Skeletal muscle tissue (tissue), 4 donors: ENCODE data around the gene FTH1. TPM values are rescaled to one million over a fixed set of nuclear protein-coding genes. Genes with fewer than 3 reads are reported as not detected.
A peak's percentile ranks its signal among the peaks of the same experiment; 100 is the strongest.

Experiments
- H3K27ac ChIP-seq: one replicate; pipeline ENCODE4 v1.7.0; 2013; ENCODE audit warnings: mild to moderate bottlenecking, low read depth, low read length, inconsistent platforms
- H3K27me3 ChIP-seq, 3 donors: one replicate each; pipeline ENCODE4 v1.7.0; 2013; ENCODE audit warnings: low read length in 3 of 3; ENCODE audit not compliant: control insufficient read depth in 3 of 3, insufficient read depth in 3 of 3
- H3K36me3 ChIP-seq, 3 donors: one replicate each; pipeline ENCODE4 v1.7.0; 2013; ENCODE audit warnings: low read length in 3 of 3; ENCODE audit not compliant: control insufficient read depth in 3 of 3, insufficient read depth in 3 of 3
- H3K4me1 ChIP-seq, 3 donors: one replicate each; pipeline ENCODE4 v1.7.0; 2013; ENCODE audit warnings: low read length in 3 of 3, mild to moderate bottlenecking in 3 of 3; ENCODE audit not compliant: control insufficient read depth in 3 of 3, insufficient read depth in 3 of 3
- H3K4me3 ChIP-seq, 3 donors: one replicate each; pipeline ENCODE4 v1.7.0; 2013; ENCODE audit warnings: low read length in 3 of 3
- H3K9ac ChIP-seq, 3 donors: one replicate each; pipeline ENCODE4 v1.7.0; 2013; ENCODE audit warnings: low read length in 3 of 3, mild to moderate bottlenecking in 3 of 3, moderate library complexity in 2 of 3, low read depth in 1 of 3
- H3K9me3 ChIP-seq, 3 donors: one replicate each; pipeline ENCODE4 v1.7.0; 2013; ENCODE audit warnings: low read length in 3 of 3; ENCODE audit not compliant: control insufficient read depth in 3 of 3
- total RNA-seq: library from RNA; depleted of rRNA; stranded (reverse); fragments of >200 nt; gene quantifications from one replicate; pipeline ENCODE4 v1.2.3, GENCODE V29; 2014
- donor health status: Osteomylitis.

Gene FTH1
- total RNA-seq, 1 donor from 2014 or later: 276 TPM

DNA sequence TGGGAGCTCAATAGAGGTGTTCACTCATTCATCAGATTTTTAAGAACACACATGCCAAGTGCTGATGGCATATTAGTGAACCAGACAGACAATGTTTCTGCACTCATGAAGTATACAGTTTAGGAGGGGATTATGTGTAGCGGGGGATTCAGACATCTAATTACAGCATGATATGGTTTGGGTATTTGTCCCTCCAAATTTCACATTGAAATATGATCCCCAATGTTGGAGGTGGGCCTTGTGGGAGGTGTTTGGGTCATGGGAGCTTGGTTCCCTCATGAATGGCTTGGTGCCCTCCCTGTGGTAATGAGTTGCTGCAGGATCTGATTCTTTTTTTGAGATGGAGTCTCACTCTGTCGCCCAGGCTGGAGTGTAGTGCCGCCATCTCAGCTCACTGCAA, 41.2 kb downstream of the FTH1 start:
- H3K4me1 ChIP-seq: peaks cover 21 to 22% (median 22%) of the 10 kb centered on the region in 3 donors
- no peak overlapping the region for H3K9ac ChIP-seq
- no peak overlapping the region for H3K4me3 ChIP-seq
- H3K36me3 ChIP-seq: no peaks in the 10 kb centered on the region
- H3K27me3 ChIP-seq: peaks cover 0 to 3% (median 0%) of the 10 kb centered on the region in 3 donors
- H3K27ac ChIP-seq: no peak overlapping the region
- no peaks in the 10 kb centered on the region for H3K9me3 ChIP-seq

DNA sequence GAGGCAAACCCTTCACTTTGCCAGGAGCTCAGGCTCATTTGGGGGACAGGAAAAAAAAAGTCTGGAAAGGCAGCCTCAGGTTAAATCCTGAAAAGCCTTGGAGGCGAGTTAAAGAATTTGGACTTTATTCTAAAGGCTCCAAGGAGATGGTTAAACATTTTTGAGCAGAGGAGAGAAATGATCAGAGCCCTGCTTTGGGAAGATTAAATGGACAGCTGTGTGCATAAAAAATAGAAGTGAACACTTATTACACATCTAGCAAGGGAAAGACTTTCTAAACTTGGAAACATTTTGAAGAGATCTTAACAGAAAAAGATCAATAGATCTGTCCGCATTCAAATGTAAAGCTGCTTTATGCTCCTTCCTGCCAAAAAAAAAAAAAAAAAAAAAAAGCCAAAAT, 41.7 kb downstream of the FTH1 start:
- peaks cover 22 to 24% (median 22%) of the 10 kb centered on the region in 3 donors for H3K4me1 ChIP-seq
- no peaks in the 10 kb centered on the region for H3K36me3 ChIP-seq
- H3K9ac ChIP-seq: no peak overlapping the region
- no peak overlapping the region for H3K4me3 ChIP-seq
- H3K27ac ChIP-seq: no peak overlapping the region
- H3K27me3 ChIP-seq: peaks cover 0 to 3% (median 0%) of the 10 kb centered on the region in 3 donors
- H3K9me3 ChIP-seq: no peaks in the 10 kb centered on the region

DNA sequence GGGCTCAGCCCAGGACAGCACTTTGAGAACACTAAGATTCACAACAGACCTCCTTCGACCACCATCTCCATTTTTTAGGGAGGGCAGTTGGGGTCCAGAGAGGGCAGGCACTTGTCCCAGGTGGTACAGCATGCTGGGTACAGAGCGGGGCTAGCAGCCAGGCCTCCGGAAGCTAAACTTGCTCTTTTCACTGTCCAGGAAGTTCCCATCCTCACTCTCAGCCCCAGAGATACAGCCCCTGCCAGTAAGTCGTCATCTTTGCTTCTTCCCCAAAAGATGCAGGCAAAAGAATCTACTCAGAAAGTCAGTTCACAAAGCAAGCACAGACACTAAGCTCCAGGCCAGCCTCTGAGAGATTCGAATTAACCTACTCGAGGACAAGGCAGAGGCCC, 43.4 kb downstream of the FTH1 start:
- H3K27me3 ChIP-seq: peaks cover 2 to 17% (median 10%) of the 10 kb centered on the region in 3 donors
- no peak overlapping the region for H3K4me3 ChIP-seq
- H3K9ac ChIP-seq: peak overlapping the region; percentile 55 to 73 (median 57)
- H3K27ac ChIP-seq: peak overlapping the region; percentile 89
- H3K4me1 ChIP-seq: peaks cover 32 to 36% (median 35%) of the 10 kb centered on the region in 3 donors
- no peaks in the 10 kb centered on the region for H3K36me3 ChIP-seq
- H3K9me3 ChIP-seq: no peaks in the 10 kb centered on the region

DNA sequence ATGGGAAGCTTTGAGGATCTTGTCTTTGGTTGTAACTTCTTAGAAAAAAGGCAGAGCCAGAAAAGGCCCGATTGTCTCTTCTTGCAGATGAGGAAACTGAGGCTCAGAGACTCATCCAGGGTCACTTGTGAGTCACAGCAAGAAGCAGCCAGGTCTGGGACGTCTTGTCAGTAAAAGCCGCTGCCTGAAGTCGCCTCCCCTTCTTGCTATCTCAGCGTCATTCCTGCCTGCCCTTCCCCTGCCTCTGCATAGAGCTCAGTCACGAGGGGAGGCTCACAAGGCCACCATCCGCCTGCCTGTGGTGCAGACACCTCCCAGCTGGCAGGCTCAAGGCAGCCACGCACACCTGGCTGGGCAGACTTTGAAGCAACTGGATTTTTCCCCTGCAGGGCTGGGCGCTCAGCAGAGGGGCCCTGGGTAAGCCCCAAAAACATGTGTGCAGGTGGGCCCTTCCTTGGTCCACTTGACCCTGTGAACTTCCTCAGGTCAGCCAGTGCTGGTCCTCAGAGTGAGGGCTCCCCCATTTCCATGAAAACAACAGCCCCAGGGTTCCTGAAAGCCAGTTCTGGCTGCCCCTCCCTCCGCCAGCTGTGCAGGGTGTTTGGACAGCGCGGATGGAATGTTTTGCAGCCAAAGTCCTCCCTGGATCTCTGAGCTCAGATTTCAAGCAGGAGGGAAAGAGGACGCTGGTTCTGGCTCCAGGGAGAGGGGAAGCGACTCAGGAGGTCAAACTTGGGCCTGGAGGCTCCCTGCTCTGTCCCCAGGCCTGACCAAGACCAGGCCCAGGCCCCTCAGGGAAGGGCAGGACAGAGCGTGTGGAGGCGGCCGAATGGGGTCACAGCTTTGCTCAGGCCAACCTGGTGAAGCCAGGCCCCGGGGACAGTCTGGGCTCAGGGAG, 44.0 kb downstream of the FTH1 start:
- Histone ChIP-seq H3K4me3 (peak overlapping the region in 1 of 3 donors; percentile 22), H3K4me1 (peaks cover 34 to 42% (median 40%) of the 10 kb centered on the region in 3 donors), H3K36me3 (no peaks in the 10 kb centered on the region), H3K27ac (peak overlapping the region; percentile 89), H3K27me3 (peaks cover 7 to 22% (median 16%) of the 10 kb centered on the region in 3 donors), H3K9me3 (no peaks in the 10 kb centered on the region), H3K9ac (peak overlapping the region; percentile 55 to 73 (median 57))

DNA sequence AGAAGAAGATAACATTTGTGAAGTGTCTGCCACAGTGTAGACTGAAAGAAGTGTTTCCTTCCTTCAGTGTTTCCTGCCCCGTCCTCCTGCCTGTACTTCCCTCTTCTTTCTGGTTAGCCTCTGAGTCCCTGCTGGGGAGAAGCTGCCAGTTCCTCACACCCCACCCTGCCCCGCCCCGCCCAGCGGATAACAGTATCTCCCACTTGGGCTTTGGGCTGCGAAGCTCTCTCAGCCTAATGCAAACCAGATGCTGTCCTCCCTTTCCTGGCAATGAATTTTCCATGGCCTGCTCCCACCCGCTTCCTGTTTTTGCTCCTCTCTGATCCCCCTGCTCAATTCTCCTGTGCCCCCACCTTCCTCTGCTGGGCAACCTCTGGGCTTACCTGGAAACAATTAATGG, 44.9 kb downstream of the FTH1 start:
- Histone ChIP-seq H3K4me1 (peaks cover 43 to 51% (median 45%) of the 10 kb centered on the region in 3 donors), H3K9ac (peak overlapping the region; percentile 0 to 47 (median 8))

DNA sequence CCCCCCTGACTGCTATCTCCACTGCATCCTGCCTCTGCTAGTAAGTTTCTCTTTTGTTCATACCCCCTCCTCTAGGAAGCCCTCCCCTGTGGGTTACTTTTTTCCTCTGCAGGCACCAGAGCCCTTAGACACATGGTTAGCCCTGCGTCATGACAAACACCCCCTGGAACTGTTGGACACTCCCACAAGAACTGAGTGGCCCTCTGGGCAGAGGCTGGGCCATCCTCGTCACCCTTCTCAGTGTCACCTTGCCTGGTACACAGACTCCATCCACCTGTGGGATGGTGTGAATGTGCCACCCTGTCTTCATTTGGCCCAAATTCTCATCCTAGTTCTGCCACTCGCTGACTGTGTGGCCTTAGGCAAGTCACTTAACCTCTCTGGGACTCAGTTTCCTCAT, 46.0 kb downstream of the FTH1 start:
- Histone ChIP-seq H3K27me3 (peaks cover 11 to 32% (median 24%) of the 10 kb centered on the region in 3 donors), H3K27ac (no peak overlapping the region), H3K9me3 (no peaks in the 10 kb centered on the region), H3K4me1 (peaks cover 43 to 51% (median 45%) of the 10 kb centered on the region in 3 donors), H3K4me3 (no peak overlapping the region), H3K36me3 (no peaks in the 10 kb centered on the region), H3K9ac (no peak overlapping the region)

More for the DNA sequence above, 44.9 kb downstream of the FTH1 start:
- H3K36me3 ChIP-seq: no peaks in the 10 kb centered on the region
- H3K4me3 ChIP-seq: no peak overlapping the region
- H3K27me3 ChIP-seq: peaks cover 11 to 31% (median 24%) of the 10 kb centered on the region in 3 donors
- H3K27ac ChIP-seq: peak overlapping the region; percentile 89
- H3K9me3 ChIP-seq: no peaks in the 10 kb centered on the region

DNA sequence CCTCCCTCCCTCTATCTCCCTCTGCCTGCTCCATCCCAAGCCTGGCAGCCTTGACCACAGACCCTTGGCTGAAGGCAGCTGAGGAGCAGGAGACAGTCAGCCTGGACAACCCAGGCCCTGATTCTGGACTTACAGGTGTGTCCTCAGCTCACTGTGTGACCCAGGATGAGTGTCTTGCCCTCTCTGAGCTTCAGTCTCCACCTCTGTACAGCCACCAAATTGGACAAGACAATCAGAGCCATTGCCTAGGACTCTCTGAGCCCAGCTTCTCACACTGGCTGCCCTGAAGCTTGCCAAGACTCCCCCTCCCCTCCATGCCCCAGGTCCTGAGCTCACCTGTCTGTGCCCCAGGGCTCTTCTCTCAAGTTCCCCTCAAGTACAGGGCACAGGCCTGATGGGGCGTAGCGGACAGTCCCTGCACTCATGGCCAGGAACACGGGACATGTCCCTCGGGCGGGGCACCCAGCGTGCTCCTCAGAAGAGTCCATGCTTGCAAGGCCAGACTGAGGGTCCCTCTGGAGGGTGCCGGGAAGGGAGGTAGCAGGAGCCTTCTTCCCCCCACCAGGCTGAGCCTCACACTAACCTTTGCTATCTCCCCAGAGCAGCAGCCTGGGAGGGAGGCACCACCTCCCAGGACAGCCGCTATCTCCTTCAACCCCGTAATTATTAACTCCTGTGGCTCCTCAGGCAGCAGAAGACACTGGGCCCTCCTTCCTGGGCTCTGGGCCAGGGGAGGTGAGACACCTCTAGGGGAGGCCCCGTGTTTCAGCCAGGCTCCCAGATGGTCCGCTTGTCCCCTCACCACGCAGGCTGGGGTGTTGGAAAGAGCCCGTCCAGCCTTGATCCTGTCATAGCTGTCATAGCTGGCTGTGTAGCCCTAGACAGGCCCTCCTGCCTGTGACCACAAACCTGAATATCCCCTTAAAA, 47.5 kb downstream of the FTH1 start:
- Histone ChIP-seq H3K27me3 (peaks cover 11 to 32% (median 24%) of the 10 kb centered on the region in 3 donors), H3K4me3 (no peak overlapping the region), H3K27ac (peak overlapping the region; percentile 71), H3K9ac (peak overlapping the region in 1 of 3 donors; percentile 33), H3K36me3 (no peaks in the 10 kb centered on the region), H3K9me3 (no peaks in the 10 kb centered on the region), H3K4me1 (peaks cover 46 to 51% (median 48%) of the 10 kb centered on the region in 3 donors)

DNA sequence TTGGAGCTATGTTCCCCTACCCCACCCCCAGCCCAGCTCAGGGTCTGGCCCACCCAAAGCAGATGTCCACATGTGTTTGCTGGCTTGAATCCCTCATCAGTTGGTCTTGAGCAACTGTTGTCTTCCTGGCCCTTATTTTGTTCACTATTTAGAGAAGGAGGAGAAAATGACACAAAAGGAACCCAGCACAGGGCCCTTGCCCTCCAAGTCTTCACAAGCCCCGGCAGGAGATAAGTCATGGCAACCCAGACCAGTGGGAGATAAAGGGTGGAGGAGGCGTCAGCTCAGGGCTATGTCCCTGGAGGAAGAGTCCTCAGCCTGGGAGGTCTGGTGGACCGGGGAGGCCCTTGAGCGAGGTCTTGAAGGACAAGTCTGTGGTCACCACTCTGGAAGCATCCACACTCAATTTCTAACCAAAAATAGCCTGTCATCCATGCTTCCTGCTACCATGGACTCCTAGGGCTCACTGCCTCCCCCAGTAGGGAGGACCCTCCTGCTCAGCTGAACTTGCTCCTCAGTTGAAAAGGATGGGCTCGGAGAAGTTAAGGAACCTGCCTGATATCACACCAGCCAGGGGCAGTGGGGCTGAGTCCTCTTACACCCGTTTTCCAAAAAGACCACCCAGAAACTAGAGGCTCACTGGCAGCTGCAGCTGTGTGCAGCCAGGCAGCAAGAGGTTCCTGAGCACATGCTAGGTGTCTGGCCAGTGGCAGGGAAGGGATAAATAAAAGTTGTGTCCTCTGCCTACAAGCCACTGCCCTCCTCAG, 48.3 kb downstream of the FTH1 start:
- H3K27ac ChIP-seq: peak overlapping the region; percentile 71
- H3K36me3 ChIP-seq: no peaks in the 10 kb centered on the region
- H3K9ac ChIP-seq: peak overlapping the region in 1 of 3 donors; percentile 8
- peaks cover 11 to 32% (median 24%) of the 10 kb centered on the region in 3 donors for H3K27me3 ChIP-seq
- no peak overlapping the region for H3K4me3 ChIP-seq
- peaks cover 42 to 46% (median 42%) of the 10 kb centered on the region in 3 donors for H3K4me1 ChIP-seq
- H3K9me3 ChIP-seq: no peaks in the 10 kb centered on the region

DNA sequence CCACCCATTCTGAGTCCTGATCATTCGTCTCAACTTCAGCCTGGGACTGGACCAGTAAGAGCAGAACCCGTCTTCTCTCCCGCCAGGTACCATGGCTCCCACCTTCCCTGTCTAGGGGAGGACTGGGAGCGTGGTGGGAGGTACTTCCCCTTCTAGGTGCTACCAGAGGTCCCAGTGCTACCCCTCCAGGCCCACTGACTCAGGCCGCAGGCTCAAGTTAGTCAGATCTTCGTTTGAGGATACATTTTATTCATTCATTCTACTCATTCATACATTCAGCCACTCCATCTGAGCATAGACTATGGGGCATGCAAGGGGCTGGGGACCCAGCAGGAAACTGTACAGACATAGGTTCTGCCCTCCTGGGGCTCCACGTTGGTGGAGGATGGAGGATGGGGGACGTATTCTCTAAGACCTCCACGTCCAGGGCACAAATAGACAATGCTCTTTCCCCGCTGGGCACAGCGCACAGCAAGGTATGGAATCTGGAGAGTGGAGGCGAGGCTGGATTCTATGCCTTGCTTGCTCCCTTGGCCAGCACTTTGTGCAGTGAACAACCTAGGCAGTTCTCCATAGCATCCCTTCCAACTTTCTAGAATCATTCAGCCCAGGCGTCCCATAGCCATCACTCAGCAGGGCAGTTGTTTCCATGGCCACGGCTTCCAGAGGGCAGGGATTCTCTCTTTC, 49.0 kb downstream of the FTH1 start:
- no peaks in the 10 kb centered on the region for H3K9me3 ChIP-seq
- H3K4me3 ChIP-seq: no peak overlapping the region
- no peaks in the 10 kb centered on the region for H3K36me3 ChIP-seq
- H3K27me3 ChIP-seq: peaks cover 11 to 32% (median 24%) of the 10 kb centered on the region in 3 donors
- peaks cover 35 to 39% (median 36%) of the 10 kb centered on the region in 3 donors for H3K4me1 ChIP-seq
- H3K9ac ChIP-seq: peak overlapping the region in 2 of 3 donors; percentile 8 to 79
- H3K27ac ChIP-seq: peak overlapping the region; percentile 71
